IPS-18c (cell line): ENCODE data around the gene PPARA.
"Not testable (repeated sequence)": the region's sequence is repeated elsewhere in the genome, so short reads cannot be mapped to it uniquely, and the experiment has no call there.

Experiments used
- H3K4me3 ChIP-seq: 2 replicates; pipeline ENCODE4 v1.7.0; 2013; ENCODE audit warnings: low read depth, mild to moderate bottlenecking, low read length, moderate library complexity; ENCODE audit not compliant: insufficient read depth
- H3K9me3 ChIP-seq: one replicate; pipeline ENCODE4 v1.6.1; 2013; ENCODE audit warnings: mild to moderate bottlenecking, low read length, moderate library complexity; ENCODE audit not compliant: control insufficient read depth, insufficient read depth

PPARA gene

DNA sequence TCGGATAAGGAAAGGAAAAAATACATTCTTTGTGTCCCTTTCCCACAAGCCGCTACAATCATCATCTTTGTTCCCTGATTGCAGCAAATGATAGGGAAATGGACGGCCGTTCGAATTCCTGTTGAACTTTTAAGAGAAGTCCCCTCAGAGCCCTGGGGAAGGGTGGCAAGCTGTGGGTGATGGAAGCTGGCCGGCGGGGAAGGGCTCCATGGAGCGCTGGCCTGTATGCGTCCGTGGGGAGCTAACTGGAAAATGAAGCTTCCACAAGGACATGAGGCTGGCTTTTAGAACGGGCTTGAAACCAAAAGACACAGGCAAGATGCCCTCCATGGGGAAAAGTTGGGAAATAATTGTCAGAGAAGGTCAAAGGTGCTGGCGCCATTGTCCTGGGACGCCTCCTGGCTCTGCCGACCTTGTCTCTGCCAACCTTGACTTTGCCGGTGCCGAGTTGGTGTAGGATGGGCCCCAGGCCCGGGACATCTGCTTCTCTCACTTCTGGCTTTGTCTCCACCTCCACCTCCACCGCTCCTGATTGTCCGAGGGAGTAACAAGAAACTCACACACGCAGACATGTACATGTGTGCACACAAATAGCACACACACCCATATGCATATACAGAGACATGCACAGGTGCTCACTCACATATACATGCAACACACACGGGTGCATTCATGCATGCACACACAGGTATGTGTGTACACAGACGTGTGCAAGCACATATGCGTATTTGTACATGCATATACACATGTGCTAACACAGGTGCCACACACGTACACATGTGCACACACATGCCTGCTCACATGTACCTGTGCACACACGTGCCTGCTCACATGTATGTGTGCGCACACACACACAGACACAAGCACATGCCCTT, 14.5 kb upstream of the PPARA start:
- H3K4me3 ChIP-seq = no peak overlapping the region
- H3K9me3 ChIP-seq = no peaks in the 10 kb centered on the region

DNA sequence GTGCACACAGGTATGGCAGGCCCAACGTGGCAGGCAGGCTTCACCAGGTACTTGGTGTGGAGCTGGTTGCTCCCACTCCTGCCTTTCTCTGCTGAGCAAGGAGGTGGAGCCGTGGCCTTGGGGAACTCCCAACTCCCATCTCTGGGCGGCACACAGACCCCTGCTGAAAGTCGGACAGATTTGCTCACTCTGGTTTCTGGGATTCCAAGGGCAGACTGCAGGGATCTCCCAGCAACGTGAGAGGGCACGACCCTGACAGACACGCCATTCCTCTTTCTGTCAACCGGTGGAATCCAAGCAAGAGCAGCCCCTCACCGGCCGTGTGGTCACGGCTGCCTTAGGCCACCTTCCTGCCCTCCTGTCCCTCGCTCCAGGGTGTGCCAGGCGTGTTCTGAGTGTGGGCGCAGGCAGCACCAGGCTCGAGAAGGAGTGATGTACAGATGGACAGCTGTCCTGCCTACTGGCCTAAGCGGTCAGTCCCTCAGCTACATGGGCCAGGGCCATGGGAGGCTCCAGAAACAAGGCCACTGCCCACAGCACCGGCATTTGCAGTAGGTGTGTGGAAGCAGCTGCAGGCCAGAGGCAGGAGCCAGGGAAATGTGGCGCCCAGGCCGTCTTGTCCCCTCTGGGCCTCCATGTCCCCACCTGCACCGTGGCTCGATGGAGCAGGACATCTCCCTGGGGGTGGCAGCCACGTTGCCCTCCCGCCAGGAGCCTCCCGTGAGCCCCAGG, 13.7 kb upstream of the PPARA start:
- no peak overlapping the region for H3K4me3 ChIP-seq
- no peaks in the 10 kb centered on the region for H3K9me3 ChIP-seq

DNA sequence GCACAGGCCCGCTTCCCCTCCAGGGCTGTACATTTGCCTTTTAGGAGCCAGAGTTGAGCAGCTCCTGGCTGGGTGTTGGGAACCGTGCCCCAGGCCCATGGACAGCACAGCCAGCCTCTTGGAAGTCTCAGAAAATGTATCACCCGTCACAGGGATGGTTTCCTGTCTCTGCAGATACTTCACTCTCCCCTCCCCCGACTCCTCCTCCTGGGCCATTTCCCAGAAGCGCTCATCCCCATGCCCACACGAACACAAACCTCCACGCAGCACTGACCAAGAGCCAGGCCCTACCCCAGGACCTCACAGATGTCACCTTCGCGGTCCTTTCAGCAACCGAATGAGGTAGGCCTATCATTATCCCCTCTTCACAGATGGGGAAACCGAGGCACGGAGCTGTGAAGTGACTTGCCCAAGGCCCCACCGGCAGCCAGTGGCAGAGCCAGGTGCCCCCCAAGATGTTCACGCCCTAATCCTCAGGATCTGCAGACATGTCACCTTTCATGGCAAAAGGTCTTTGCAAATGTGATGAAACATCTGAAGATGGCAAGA, 13.0 kb upstream of the PPARA start:
- no peaks in the 10 kb centered on the region for H3K9me3 ChIP-seq
- H3K4me3 ChIP-seq = no peak overlapping the region

DNA sequence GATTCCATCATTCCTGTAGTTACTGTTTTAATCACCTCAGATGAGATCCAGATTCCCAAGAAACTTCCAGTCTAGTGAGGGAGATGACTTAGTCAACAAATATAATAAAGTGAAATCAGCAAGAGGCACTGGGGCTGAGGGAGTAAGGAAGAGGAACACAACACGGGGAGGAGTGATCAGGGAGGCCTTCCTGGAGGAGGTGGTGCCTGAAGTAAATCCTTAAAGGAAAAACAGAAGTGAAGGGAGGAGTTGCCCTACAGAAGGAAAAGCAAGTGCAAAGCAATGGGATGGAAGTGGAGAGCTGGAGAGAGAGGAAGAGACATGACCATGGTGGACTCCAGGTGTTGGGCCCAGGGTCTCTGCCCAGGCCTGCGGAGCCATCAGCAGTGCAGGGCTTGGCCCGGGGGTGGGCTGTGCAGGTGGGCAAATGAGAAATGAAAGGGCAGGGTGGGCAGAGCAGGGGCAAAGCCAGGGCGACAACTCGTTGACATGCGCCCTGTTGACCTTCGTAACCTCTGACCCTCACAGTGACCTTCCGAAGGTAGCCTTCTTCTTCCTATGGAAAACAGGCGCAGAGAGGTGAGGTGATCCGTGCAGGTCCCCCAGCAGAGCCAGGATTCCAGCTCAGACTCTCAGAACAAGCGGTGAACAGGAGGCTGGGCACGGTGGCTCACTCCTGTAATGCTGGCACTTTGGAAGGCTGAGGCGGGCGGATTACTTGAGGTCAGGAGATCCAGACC, 12.1 kb upstream of the PPARA start:
- H3K4me3 ChIP-seq = no peak overlapping the region
- H3K9me3 ChIP-seq = no peaks in the 10 kb centered on the region

DNA sequence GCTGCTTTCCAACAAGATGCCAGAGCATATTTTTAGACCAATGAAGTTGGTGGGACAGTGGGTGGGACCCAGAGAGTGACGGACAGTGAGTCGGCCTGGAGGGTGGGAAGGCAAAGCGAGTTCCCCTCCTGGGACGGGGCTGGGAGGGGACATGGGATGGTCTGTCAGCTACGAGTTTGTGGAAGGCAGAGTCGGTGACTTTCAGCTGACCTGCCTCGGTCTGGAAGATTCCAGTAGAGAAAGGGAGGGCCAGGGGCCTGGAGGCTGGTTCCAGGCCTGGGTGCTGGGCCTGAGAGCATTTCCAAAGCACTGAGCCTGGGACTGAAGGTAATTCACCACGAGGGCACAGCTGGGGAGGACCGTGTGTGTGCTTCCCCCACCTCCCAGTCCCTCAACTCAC, 10.9 kb upstream of the PPARA start:
- not testable (repeated sequence) for H3K4me3 ChIP-seq, H3K9me3 ChIP-seq

DNA sequence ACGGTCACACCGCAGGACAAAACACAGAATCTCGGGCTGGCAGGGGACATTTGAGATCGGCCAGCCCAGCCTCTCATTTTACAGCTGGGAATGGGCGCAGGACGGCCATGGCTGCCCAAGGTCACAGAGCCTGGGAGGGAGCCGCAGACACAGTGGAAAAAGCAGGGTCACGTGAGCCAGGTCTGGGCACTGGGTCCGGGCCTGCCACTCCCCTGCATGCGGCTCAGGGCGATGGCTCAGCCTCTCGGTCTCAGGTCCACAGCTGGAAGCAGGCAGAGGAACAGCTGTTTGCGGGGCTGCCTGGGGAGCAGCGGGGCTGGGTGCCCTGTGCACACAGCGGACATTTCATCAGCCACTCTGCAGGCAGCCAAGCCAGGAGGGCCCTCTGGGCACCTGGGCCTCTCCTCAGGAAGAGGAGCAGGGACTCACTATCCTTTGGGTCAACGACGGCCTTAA, 10.4 kb upstream of the PPARA start:
- Histone ChIP-seq H3K9me3 (no peaks in the 10 kb centered on the region), H3K4me3 (no peak overlapping the region)

DNA sequence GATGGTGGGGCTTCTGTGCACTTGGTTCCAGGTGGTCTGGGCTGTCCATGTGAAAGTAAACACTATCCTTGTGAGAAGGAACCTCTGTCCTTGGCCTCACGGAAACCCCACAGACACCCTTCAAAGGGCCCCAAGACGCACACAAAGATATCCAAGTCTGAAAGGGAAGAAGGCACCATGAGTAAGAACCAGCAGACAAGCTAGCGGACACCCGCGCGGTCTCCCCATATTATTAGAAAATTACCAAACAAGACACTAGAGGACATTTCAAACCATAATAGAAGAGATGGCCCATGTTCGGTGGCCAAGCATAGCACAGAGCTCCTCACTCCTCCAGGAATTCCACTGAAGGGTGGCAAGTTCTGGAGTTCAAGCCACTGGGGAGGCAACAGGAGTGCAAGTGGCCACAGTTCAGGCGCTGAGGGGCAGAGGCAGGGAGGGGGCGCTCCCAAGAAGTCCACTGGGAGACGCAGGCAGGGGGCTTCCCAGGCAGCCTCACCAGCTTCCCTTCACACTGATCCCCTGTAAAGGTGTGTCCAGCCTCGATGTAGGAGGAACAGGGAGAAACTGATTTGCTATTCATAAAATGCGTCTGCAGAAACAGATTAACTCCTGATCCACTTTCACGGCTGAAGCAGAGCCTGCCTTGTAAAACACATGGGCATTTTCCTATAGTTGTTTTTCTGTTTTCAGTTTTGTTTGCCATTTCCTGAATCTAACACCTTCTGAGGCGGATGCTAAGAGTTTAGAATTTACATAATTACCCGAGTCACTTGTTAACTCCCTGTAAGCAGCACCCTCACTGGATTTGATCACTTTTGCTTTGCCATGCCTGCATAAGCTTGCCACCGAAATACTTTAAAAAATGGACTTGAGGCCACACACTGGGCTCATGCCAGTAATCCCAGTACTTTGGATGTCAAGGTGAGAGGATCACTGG, 9.1 kb upstream of the PPARA start:
- Histone ChIP-seq H3K4me3 (no peak overlapping the region), H3K9me3 (no peaks in the 10 kb centered on the region)

DNA sequence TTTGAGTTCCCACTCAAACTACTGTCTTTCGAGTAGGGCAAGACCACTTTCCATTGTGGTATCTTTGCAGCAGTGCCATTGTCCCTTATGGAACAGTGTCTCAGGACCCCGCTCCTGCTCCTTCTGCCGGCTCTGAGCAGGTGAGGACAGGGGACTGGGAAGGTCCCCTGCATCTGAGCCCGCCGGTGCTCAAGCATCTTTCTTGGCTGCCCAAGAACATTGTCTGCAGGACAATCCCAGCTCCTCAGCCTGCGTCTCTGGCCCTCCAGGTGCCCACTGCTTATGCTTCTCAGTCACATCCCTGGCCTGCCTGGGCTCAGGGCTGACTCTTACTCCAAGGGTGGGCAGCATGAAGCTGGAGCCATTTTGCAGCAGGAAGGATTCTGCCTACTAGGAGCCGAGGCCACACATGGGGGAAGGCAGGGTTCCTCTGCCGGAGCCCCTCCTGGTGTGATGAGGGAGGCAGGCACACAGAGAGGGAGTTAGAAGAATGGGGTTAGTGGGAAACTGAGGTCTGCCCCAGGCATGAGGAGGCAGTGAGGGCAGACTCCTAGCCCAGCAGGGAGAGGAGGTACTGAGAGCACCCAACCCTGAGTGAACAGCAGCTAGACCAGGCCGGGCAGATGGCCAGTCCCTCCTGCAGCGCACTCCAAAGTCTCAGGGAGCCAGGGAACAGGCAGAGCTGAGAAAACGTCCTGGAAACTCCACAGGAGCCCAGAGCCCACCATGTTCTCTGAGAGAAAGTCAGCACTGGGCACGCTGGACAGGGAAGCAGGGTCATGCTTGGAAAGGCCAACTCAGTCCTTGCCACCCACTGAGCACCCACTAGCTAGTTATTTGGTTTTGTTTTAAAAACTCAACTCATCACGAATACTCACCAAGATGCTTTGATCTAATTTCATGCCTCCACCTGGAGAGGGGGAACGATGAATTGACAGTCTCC, 7.5 kb upstream of the PPARA start:
- H3K4me3 ChIP-seq = no peak overlapping the region
- H3K9me3 ChIP-seq = no peaks in the 10 kb centered on the region

DNA sequence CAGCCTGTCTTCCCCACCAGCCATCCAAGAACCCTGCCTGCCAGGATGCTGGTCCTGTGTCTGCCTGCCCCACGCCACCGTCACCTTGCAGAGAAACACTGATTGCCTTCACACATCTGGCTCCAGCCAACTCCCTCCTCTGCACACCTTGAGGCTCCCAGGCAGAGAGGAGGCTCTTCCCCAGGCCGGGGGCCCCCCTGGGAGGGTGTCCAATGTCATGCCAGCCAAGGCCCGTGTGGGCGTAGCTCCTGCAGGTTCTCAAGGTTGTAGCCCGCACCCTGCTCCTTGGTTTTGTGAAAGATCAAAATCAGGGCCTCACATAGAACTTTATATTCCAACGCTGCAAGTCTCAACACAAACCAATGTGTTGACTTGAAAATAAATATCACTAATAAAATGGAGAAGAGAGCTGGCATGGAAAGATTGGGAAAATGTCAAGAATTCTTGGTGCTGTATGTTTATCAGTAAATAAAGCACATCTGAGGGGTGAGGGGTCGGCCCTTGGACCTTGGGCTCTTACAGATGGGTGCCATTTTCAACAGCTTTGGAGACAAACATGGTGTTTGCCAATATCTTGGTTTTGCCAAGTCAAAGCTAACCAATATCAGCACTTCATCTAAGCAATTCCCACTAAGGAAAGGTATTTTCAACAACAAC, 6.7 kb upstream of the PPARA start:
- Histone ChIP-seq H3K4me3 (no peak overlapping the region), H3K9me3 (no peaks in the 10 kb centered on the region)

DNA sequence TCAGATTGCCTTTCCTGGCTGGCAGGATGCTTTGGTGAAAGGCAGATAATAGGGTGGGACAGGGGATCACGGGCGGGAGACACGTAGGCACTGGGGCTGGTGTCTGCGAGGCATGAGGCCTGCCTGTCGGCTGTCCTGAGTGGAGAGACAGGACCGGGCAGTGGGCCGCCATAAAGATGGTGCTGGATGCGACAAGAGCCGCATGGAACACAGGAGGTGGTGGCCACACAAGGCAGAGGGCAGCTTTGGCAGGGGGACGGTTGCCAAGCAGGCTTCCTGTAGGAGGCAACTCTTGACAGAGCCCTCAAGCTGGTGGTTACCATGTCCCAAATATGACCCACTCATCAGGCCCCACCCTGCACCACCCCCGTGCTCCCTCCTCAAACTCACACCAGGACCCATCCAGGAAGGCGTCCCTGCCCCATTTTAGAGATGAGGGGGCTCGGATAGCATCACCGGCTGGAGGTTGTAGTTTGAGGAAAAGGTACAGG, 4.9 kb upstream of the PPARA start:
- H3K4me3 ChIP-seq = no peak overlapping the region
- no peaks in the 10 kb centered on the region for H3K9me3 ChIP-seq

DNA sequence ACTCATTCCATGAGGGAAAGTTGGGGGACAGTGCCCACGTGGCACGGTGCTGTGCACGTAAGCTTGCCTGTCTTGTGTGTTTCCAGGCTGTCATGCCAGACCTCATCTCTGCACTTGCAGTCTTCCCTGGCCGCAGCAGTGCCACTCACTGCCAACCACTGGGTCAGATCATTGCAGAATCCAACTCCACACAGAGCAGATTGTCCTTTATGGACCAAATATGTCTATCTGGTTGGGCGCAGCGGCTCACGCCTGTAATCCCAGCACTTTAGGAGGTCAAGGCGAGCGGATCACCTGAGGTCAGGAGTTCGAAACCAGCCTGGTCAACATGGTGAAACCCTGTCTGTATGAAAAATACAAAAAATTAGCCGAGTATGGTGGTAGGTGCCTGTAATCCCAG, 4.4 kb upstream of the PPARA start:
- Histone ChIP-seq H3K9me3 (no peaks in the 10 kb centered on the region), H3K4me3 (no peak overlapping the region)

DNA sequence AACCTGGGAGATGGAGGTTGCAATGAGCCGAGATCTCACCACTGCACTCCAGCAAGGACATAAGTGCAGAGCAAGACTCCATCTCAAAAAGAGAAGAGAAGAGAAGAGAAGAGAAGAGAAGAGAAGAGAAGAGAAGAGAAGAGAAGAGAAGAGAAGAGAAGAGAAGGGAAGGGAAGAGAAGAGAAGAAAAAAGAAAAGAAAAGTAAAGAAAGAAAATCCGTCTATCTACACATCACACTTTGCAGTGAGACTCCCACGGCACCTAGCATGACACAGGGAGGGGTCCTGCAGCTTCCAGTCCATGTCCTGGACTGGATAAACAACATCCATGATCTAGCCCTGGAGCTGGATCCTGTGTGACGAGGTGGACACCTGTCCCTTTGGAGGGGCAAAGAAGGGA, 4.0 kb upstream of the PPARA start:
- Histone ChIP-seq H3K4me3 (no peak overlapping the region), H3K9me3 (peaks cover 2% of the 10 kb centered on the region)

DNA sequence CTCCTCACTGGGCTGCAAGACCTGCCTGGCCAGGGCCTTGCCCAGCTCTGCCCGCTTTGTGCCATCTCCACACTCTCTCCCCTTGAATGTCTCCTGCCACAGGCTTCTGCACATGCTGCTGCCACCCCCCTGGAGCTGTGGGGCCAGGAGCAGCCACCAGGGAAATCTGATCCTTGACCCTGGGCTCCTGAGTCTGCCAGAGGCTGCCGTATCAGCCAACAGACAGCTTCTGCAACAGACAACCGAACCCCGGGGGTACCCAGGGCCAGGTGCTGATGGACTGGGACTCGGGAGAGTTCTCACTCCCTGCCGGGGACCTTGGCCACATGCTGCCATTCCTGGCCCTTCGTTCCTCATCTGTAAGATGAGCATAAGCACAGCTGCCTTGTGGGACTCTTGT, 3.3 kb upstream of the PPARA start:
- no peak overlapping the region for H3K4me3 ChIP-seq
- peaks cover 2% of the 10 kb centered on the region for H3K9me3 ChIP-seq

DNA sequence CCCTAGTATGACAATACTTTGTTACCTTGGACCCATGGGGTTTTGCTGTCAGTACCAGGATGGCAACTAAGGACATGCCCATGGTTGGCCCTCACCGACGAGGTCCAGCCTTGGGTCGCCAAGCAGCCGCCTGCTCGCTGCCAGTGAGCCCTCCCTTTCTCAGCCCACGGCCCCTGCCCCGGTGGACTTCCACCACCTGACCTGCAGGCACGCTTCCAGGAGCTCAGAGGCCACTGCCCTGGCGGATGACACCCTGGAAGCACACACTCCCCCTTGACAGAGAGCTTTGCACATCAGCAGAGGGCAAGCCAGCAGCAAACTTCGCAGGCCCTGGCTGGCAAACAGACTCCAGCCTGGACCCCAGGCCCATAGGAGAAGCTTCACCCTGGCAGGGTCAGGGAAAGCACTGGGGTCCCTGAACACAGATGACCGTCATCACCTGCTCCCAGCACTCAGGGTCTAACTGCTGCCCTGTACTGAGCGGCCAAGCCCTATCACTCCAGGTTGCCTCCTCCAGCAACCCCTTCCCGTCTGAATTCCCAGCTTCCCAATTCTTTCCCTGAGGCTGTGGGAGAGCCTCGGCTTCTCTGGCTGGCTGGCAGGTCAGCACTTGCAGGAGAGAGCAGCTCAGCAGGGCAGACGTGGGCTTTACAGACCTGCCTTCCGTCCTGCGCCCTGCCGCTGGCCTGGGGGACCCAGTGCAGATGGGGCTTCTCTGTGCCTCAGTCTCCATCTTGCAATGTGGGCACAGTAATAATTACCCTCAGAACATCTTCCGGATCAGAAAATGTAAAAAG, 2.7 kb upstream of the PPARA start:
- Histone ChIP-seq H3K4me3 (no peak overlapping the region), H3K9me3 (peaks cover 2% of the 10 kb centered on the region)
